HEK293 (cell line): ENCODE data around the gene BTK.

Experiments used
- CTCF ChIA-PET: fragments of 350-600 bp; formaldehyde crosslinking; extraction: SDS; loops from one replicate; lab custom pipeline; 2021; ENCODE audit warnings: antibody characterized with exemption; lab: Yijun Ruan, JAX
- POLR2A ChIA-PET: fragments of 300-600 bp; formaldehyde crosslinking; extraction: SDS; loops from one replicate; lab custom pipeline; 2020; ENCODE audit warnings: antibody characterized with exemption, inconsistent platforms; lab: Yijun Ruan, JAX
- H3K27ac ChIP-seq: fragments of 200-500 bp; sonication (Bioruptor generic); 2 replicates; pipeline ENCODE4 v1.5.1; 2014; ENCODE audit warnings: low read depth, low read length, control low read depth, inconsistent platforms; ENCODE audit errors: extremely low read depth
- H3K36me3 ChIP-seq, 2 experiments: fragments of 200-500 bp in 1 of 2; sonication (Bioruptor generic) in 1 of 2; 1 replicate in 1 of 2; 2 replicates in 1 of 2; pipeline ENCODE4 v1.5.1; 2014 to 2017; ENCODE audit warnings: inconsistent platforms in 2 of 2, low read length in 2 of 2; ENCODE audit not compliant: control insufficient read depth in 2 of 2, insufficient read depth in 1 of 2
- H3K4me1 ChIP-seq: fragments of 200-500 bp; sonication (Bioruptor generic); 2 replicates; pipeline ENCODE4 v1.5.1; 2014; ENCODE audit warnings: mild to moderate bottlenecking, low read length, inconsistent platforms; ENCODE audit not compliant: control insufficient read depth, insufficient read depth
- H3K4me3 ChIP-seq: 2 replicates; pipeline ENCODE4 v1.5.1; 2011; ENCODE audit warnings: low read depth, mild to moderate bottlenecking, control low read depth, low read length, moderate library complexity
- H3K9me3 ChIP-seq: fragments of 200-500 bp; sonication (Bioruptor generic); 2 replicates; pipeline ENCODE4 v1.5.1; 2014; ENCODE audit warnings: low read depth, low read length, inconsistent platforms; ENCODE audit not compliant: control insufficient read depth, insufficient read depth
- TRIM28 ChIP-seq: IDR thresholded peaks from 2 replicates; pipeline ENCODE4 v1.6.1; 2011; ENCODE audit warnings: low read length, control low read depth, borderline replicate concordance
- YY2 ChIP-seq: fragments of 450-650 bp; formaldehyde crosslinking; IDR thresholded peaks from 2 replicates; pipeline ENCODE4 v1.5.1; 2016; ENCODE audit warnings: missing biosample characterization, missing genetic modification characterization
- ZBTB6 ChIP-seq: fragments of 450-650 bp; formaldehyde crosslinking; IDR thresholded peaks from 2 replicates; pipeline ENCODE4 v1.5.1; 2017; ENCODE audit warnings: missing biosample characterization, missing genetic modification characterization
- ZBTB8A ChIP-seq: fragments of 450-650 bp; formaldehyde crosslinking; IDR thresholded peaks from 2 replicates; pipeline ENCODE4 v1.5.1; 2016; ENCODE audit warnings: missing biosample characterization, missing genetic modification characterization
- ZNF274 ChIP-seq, 2 experiments: fragments of 200-500 bp in 1 of 2; fragments of 450-650 bp in 1 of 2; sonication (Bioruptor generic) in 1 of 2; formaldehyde crosslinking in 1 of 2; IDR thresholded peaks; 2 replicates each; pipeline versions ENCODE4 v1.5.1 to v1.6.1; 2014 to 2016; ENCODE audit warnings: borderline replicate concordance in 1 of 2, inconsistent platforms in 1 of 2, low read length in 1 of 2, missing biosample characterization in 1 of 2, missing genetic modification characterization in 1 of 2
- ZNF350 ChIP-seq: fragments of 450-650 bp; formaldehyde crosslinking; IDR thresholded peaks from 2 replicates; pipeline ENCODE4 v1.5.0; 2017; ENCODE audit warnings: missing biosample characterization, mild to moderate bottlenecking, missing genetic modification characterization
- ZNF37A ChIP-seq: fragments of 450-650 bp; IDR thresholded peaks from 2 replicates; pipeline ENCODE4 v1.5.1; 2018; ENCODE audit warnings: missing biosample characterization, missing genetic modification characterization
- ZNF514 ChIP-seq: fragments of 450-650 bp; formaldehyde crosslinking; IDR thresholded peaks from 2 replicates; pipeline ENCODE4 v1.5.1; 2016; ENCODE audit warnings: missing biosample characterization, missing genetic modification characterization
- ZNF530 ChIP-seq: fragments of 450-650 bp; formaldehyde crosslinking; IDR thresholded peaks from 2 replicates; pipeline ENCODE4 v1.5.1; 2016; ENCODE audit warnings: low read depth, missing biosample characterization, missing genetic modification characterization
- ZNF610 ChIP-seq: fragments of 450-650 bp; formaldehyde crosslinking; IDR thresholded peaks from 2 replicates; pipeline ENCODE4 v1.5.1; 2016; ENCODE audit warnings: missing biosample characterization, missing genetic modification characterization, borderline replicate concordance
- ZNF623 ChIP-seq: fragments of 450-650 bp; formaldehyde crosslinking; IDR thresholded peaks from 2 replicates; pipeline ENCODE4 v1.5.1; 2016; ENCODE audit warnings: missing biosample characterization, missing genetic modification characterization
- ZNF645 ChIP-seq: fragments of 450-650 bp; formaldehyde crosslinking; IDR thresholded peaks from 2 replicates; pipeline ENCODE4; 2016; ENCODE audit warnings: missing biosample characterization, missing genetic modification characterization
- ZNF660 ChIP-seq: fragments of 450-650 bp; IDR thresholded peaks from 2 replicates; pipeline ENCODE4 v1.5.1; 2018; ENCODE audit warnings: missing biosample characterization, mild to moderate bottlenecking, missing genetic modification characterization
- ZNF677 ChIP-seq: fragments of 450-650 bp; IDR thresholded peaks from 2 replicates; pipeline ENCODE4 v1.5.0; 2018; ENCODE audit warnings: missing biosample characterization, mild to moderate bottlenecking, missing genetic modification characterization, moderate library complexity
- ZSCAN23 ChIP-seq: fragments of 450-650 bp; formaldehyde crosslinking; IDR thresholded peaks from 2 replicates; pipeline ENCODE4 v1.5.1; 2016; ENCODE audit warnings: missing biosample characterization, missing genetic modification characterization
- ZXDB ChIP-seq: fragments of 450-650 bp; formaldehyde crosslinking; IDR thresholded peaks from 2 replicates; pipeline ENCODE4 v1.5.1; 2016; ENCODE audit warnings: missing biosample characterization, missing genetic modification characterization
- TF ChIP-seq, protein P1 (sequence below): fragments of 450-650 bp; formaldehyde crosslinking; conservative IDR thresholded peaks from 2 replicates; pipeline ENCODE4 v1.5.1; 2016; ENCODE audit warnings: low read depth, missing biosample characterization, missing genetic modification characterization
- TF ChIP-seq, protein P2 (sequence below): fragments of 450-650 bp; formaldehyde crosslinking; IDR thresholded peaks from 2 replicates; pipeline ENCODE4 v1.5.1; 2016; ENCODE audit warnings: missing biosample characterization, missing genetic modification characterization
- TF ChIP-seq, protein P3 (sequence below): fragments of 450-650 bp; formaldehyde crosslinking; IDR thresholded peaks from 2 replicates; pipeline ENCODE4 v1.5.0; 2017; ENCODE audit warnings: missing biosample characterization, missing genetic modification characterization, borderline replicate concordance

Gene BTK

DNA sequence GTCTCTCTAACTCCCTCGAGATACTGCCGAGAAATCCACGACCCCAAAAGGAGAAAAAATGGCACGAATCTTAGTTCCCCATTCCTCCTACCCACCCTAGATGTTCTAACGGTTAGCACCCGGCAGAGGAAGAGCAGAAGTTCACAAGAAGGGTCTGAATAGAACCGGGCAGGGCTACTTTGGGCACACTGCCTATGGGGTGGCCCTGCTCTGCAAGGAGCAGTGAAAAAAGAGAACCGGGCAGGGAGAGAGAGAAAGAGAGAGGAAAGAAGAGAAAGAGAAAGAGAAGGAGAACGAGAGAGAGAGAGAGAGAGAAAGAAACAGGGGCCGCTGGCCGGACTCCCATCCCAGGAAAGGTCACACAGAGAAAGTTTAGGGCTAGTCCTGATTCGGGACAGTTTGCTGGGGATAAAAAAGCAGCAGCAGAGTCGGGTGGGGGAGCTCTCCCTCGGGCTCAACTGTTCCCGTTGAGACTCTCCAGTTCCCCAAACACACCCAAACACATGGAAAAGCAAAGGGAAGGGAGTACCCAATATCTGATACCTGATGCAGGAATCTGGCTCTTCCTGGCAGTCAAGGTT, 21.3 kb upstream of the BTK start (continued):
- TF ChIP-seq ZNF660 (tag by site-specific recombination) (no peak), ZNF645 (no peak), ZNF274 (IDR thresholded peaks at IDR 0.05; ENCODE audit: low read length) (no peak), ZNF274 (tag by site-specific recombination; IDR thresholded peaks at IDR 0.05; ENCODE audit: borderline replicate concordance) (no peak), ZNF514 (tag by site-specific recombination) (no peak), TRIM28 (no peak)
- TF ChIP-seq, protein P1, sequence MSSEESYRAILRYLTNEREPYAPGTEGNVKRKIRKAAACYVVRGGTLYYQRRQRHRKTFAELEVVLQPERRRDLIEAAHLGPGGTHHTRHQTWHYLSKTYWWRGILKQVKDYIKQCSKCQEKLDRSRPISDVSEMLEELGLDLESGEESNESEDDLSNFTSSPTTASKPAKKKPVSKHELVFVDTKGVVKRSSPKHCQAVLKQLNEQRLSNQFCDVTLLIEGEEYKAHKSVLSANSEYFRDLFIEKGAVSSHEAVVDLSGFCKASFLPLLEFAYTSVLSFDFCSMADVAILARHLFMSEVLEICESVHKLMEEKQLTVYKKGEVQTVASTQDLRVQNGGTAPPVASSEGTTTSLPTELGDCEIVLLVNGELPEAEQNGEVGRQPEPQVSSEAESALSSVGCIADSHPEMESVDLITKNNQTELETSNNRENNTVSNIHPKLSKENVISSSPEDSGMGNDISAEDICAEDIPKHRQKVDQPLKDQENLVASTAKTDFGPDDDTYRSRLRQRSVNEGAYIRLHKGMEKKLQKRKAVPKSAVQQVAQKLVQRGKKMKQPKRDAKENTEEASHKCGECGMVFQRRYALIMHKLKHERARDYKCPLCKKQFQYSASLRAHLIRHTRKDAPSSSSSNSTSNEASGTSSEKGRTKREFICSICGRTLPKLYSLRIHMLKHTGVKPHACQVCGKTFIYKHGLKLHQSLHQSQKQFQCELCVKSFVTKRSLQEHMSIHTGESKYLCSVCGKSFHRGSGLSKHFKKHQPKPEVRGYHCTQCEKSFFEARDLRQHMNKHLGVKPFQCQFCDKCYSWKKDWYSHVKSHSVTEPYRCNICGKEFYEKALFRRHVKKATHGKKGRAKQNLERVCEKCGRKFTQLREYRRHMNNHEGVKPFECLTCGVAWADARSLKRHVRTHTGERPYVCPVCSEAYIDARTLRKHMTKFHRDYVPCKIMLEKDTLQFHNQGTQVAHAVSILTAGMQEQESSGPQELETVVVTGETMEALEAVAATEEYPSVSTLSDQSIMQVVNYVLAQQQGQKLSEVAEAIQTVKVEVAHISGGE (tag by site-specific recombination), result no peak
- TF ChIP-seq, protein P2, sequence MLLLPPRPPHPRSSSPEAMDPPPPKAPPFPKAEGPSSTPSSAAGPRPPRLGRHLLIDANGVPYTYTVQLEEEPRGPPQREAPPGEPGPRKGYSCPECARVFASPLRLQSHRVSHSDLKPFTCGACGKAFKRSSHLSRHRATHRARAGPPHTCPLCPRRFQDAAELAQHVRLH (tag by site-specific recombination), result no peak

GRCh38 chrX:101399825-101400224, 13.8 kb upstream of the BTK start:
- ChIA-PET CTCF (no interaction called here), POLR2A (interaction anchor here (1.0 to 7.9 kb wide), 2 partner anchors 9 to 72 kb away, joined by 3 to 40 read pairs; partner anchors contain the start of gene RPL36A)

DNA sequence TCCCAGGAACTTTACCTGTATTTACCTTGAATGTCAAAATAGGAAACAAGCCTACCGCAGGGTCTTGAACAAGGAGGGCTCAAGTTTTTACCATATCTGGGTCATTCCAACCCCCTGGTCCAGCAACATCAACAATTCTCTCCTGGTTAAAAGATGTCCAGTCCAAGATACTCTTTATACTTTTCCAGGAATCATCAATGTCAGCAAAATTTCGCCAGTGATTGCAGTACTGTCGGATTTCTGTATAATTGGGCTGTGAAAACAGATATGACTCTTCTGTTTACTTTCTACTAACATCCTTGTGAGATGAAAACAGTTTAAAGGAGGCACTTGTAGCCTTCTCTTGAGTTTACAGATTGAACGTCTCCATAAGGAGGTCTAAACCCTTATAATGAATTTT, 12.7 kb upstream of the BTK start:
- Histone ChIP-seq H3K4me3 (no peak overlapping the region), H3K36me3 (peaks cover 68 to 73% of the 10 kb centered on the region in 2 experiments), H3K9me3 (no peaks in the 10 kb centered on the region), H3K4me1 (no peaks in the 10 kb centered on the region), H3K27ac (no peak overlapping the region)
- TF ChIP-seq ZNF350 (tag by site-specific recombination), result no peak
- TF ChIP-seq ZNF37A (tag by site-specific recombination), result no peak
- no peak for TF ChIP-seq YY2
- no peak for TF ChIP-seq ZBTB8A (tag by site-specific recombination)
- TF ChIP-seq ZNF530, result no peak
- TF ChIP-seq, protein P3, sequence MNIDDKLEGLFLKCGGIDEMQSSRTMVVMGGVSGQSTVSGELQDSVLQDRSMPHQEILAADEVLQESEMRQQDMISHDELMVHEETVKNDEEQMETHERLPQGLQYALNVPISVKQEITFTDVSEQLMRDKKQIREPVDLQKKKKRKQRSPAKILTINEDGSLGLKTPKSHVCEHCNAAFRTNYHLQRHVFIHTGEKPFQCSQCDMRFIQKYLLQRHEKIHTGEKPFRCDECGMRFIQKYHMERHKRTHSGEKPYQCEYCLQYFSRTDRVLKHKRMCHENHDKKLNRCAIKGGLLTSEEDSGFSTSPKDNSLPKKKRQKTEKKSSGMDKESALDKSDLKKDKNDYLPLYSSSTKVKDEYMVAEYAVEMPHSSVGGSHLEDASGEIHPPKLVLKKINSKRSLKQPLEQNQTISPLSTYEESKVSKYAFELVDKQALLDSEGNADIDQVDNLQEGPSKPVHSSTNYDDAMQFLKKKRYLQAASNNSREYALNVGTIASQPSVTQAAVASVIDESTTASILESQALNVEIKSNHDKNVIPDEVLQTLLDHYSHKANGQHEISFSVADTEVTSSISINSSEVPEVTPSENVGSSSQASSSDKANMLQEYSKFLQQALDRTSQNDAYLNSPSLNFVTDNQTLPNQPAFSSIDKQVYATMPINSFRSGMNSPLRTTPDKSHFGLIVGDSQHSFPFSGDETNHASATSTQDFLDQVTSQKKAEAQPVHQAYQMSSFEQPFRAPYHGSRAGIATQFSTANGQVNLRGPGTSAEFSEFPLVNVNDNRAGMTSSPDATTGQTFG, result no peak
- TF ChIP-seq ZNF610 (tag by site-specific recombination), result no peak
- no peak for TF ChIP-seq ZBTB6 (tag by site-specific recombination)
- no peak for TF ChIP-seq ZXDB
- TF ChIP-seq ZNF677 (tag by site-specific recombination), result no peak
- TF ChIP-seq ZNF623 (tag by site-specific recombination), result no peak
- ChIA-PET CTCF (interaction anchor here (1.0 kb wide), 1 partner anchor 16 kb away, joined by 3 read pairs; no protein-coding TSS in a partner anchor), POLR2A (interaction anchor here (7.9 kb wide), 1 partner anchor 8 kb away, joined by 40 read pairs; the partner anchor contains the start of gene RPL36A)

More at GRCh38 chrX:101399825-101400224, 13.8 kb upstream of the BTK start:
- Histone ChIP-seq H3K9me3 (no peaks in the 10 kb centered on the region), H3K36me3 (peaks cover 60 to 75% of the 10 kb centered on the region in 2 experiments), H3K4me3 (no peak overlapping the region), H3K27ac (no peak overlapping the region), H3K4me1 (no peaks in the 10 kb centered on the region)
- TF ChIP-seq ZNF623 (tag by site-specific recombination) (peak; percentile 81), ZSCAN23 (tag by site-specific recombination) (no peak)
- TF ChIP-seq, all 188 proteins: peak for 1
